Activated T-cell treated with anti-CD3 and anti-CD28 coated beads, Interleukin-2, amount 50 U/mL, for 4 hours (primary cell): ENCODE measurements around the gene XRCC3. TPM values are rescaled to one million over a fixed set of nuclear protein-coding genes. Genes with fewer than 3 reads are reported as not detected.
"Not testable (repeated sequence)": the region's sequence is repeated elsewhere in the genome, so short reads cannot be mapped to it uniquely, and the experiment has no call there.

Source experiments
- ATAC-seq, 2 donors: fragments of 200-7000 bp; cut with Tn5 transposase; one replicate each; pipeline ENCODE4 v1.10.0; 2021
- DNase-seq: peaks from one replicate; pipeline ENCODE4 v3.0.0-alpha.2; 2020
- H3K27me3 Mint-ChIP-seq: one replicate; pipeline ENCODE4 v1.8.0; 2021; ENCODE audit warnings: low read depth, mixed read lengths
- H3K36me3 Mint-ChIP-seq: one replicate; pipeline ENCODE4 v1.8.0; 2022; ENCODE audit warnings: mixed read lengths; ENCODE audit not compliant: insufficient read depth
- H3K4me1 Mint-ChIP-seq: one replicate; pipeline ENCODE4 v1.8.0; 2021; ENCODE audit warnings: low read depth, mixed read lengths
- H3K4me3 Mint-ChIP-seq: one replicate; pipeline ENCODE4 v1.8.0; 2021; ENCODE audit warnings: mild to moderate bottlenecking, moderate library complexity, mixed read lengths
- H3K9me3 Mint-ChIP-seq: one replicate; pipeline ENCODE4 v1.8.0; 2021; ENCODE audit warnings: mixed read lengths
- total RNA-seq, 3 donors: library from RNA; stranded (reverse); gene quantifications; one replicate each; pipeline ENCODE4 v1.2.1, GENCODE V29; 2021

XRCC3 gene
- total RNA-seq, 3 donors from 2014 or later: 60.6 to 74.0 (median 69.5) TPM

GRCh38 chr14:103699901-103700752 is 15.1 kb downstream of the XRCC3 start:
- ATAC-seq (no peak), DNase-seq (no peak)
- H3K4me3 Mint-ChIP-seq: no peak overlapping the region
- no peaks in the 10 kb centered on the region for H3K9me3 Mint-ChIP-seq
- H3K36me3 Mint-ChIP-seq: peaks cover 16% of the 10 kb centered on the region
- H3K27me3 Mint-ChIP-seq: no peaks in the 10 kb centered on the region
- H3K4me1 Mint-ChIP-seq: peaks cover 6% of the 10 kb centered on the region

- DNase-seq: no peak
- peaks cover 6% of the 10 kb centered on the region for H3K4me1 Mint-ChIP-seq
- no peaks in the 10 kb centered on the region for H3K27me3 Mint-ChIP-seq
- H3K4me3 Mint-ChIP-seq: no peak overlapping the region
- ATAC-seq: no peak
- H3K9me3 Mint-ChIP-seq: no peaks in the 10 kb centered on the region
- H3K36me3 Mint-ChIP-seq: peaks cover 16% of the 10 kb centered on the region
Measured at GRCh38 chr14:103699261-103699661, 16.0 kb downstream of the XRCC3 start.

- Mint-ChIP-seq H3K4me1 (peaks cover 6% of the 10 kb centered on the region), H3K4me3 (no peak overlapping the region), H3K9me3 (no peaks in the 10 kb centered on the region), H3K36me3 (peaks cover 13% of the 10 kb centered on the region), H3K27me3 (no peaks in the 10 kb centered on the region)
- no peak for DNase-seq
- no peak for ATAC-seq
Measured at GRCh38 chr14:103698380-103699260, 16.6 kb downstream of the XRCC3 start.

- Mint-ChIP-seq H3K9me3 (no peaks in the 10 kb centered on the region), H3K4me1 (peaks cover 6% of the 10 kb centered on the region), H3K27me3 (no peaks in the 10 kb centered on the region), H3K4me3 (no peak overlapping the region), H3K36me3 (peaks cover 9% of the 10 kb centered on the region)
- DNase-seq (no peak), ATAC-seq (no peak)
Measured at GRCh38 chr14:103697603-103698379, 17.5 kb downstream of the XRCC3 start.

GRCh38 chr14:103697206-103697602 is 18.0 kb downstream of the XRCC3 start:
- Mint-ChIP-seq H3K27me3 (no peaks in the 10 kb centered on the region), H3K36me3 (peaks cover 7% of the 10 kb centered on the region), H3K4me3 (no peak overlapping the region), H3K9me3 (no peaks in the 10 kb centered on the region), H3K4me1 (peaks cover 6% of the 10 kb centered on the region)
- ATAC-seq: no peak
- DNase-seq: no peak

GRCh38 chr14:103696466-103697071 is 18.7 kb downstream of the XRCC3 start:
- no peaks in the 10 kb centered on the region for H3K9me3 Mint-ChIP-seq
- DNase-seq (no peak), ATAC-seq (no peak)
- H3K27me3 Mint-ChIP-seq: no peaks in the 10 kb centered on the region
- peaks cover 6% of the 10 kb centered on the region for H3K4me1 Mint-ChIP-seq
- peaks cover 5% of the 10 kb centered on the region for H3K36me3 Mint-ChIP-seq
- H3K4me3 Mint-ChIP-seq: no peak overlapping the region

- peaks cover 6% of the 10 kb centered on the region for H3K4me1 Mint-ChIP-seq
- H3K36me3 Mint-ChIP-seq: peaks cover 5% of the 10 kb centered on the region
- DNase-seq: no peak
- no peak overlapping the region for H3K4me3 Mint-ChIP-seq
- no peaks in the 10 kb centered on the region for H3K27me3 Mint-ChIP-seq
- no peaks in the 10 kb centered on the region for H3K9me3 Mint-ChIP-seq
- ATAC-seq: no peak
Measured at GRCh38 chr14:103696070-103696402, 19.2 kb downstream of the XRCC3 start.

GRCh38 chr14:103695296-103696069 is 19.8 kb downstream of the XRCC3 start:
- H3K4me3 Mint-ChIP-seq: no peak overlapping the region
- H3K4me1 Mint-ChIP-seq: peaks cover 6% of the 10 kb centered on the region
- no peak for ATAC-seq
- H3K27me3 Mint-ChIP-seq: no peaks in the 10 kb centered on the region
- no peaks in the 10 kb centered on the region for H3K9me3 Mint-ChIP-seq
- DNase-seq: no peak
- peaks cover 5% of the 10 kb centered on the region for H3K36me3 Mint-ChIP-seq

- H3K9me3 Mint-ChIP-seq: no peaks in the 10 kb centered on the region
- H3K36me3 Mint-ChIP-seq: peaks cover 9% of the 10 kb centered on the region
- no peak overlapping the region for H3K4me3 Mint-ChIP-seq
- peaks cover 6% of the 10 kb centered on the region for H3K4me1 Mint-ChIP-seq
- no peaks in the 10 kb centered on the region for H3K27me3 Mint-ChIP-seq
- ATAC-seq: no peak
- no peak for DNase-seq
Measured at GRCh38 chr14:103694572-103695026, 20.7 kb downstream of the XRCC3 start.

- no peak for ATAC-seq
- Mint-ChIP-seq H3K4me3 (no peak overlapping the region), H3K4me1 (peaks cover 8% of the 10 kb centered on the region), H3K36me3 (peaks cover 17% of the 10 kb centered on the region), H3K9me3 (no peaks in the 10 kb centered on the region), H3K27me3 (no peaks in the 10 kb centered on the region)
- DNase-seq: no peak
Measured at GRCh38 chr14:103693515-103693914, 21.7 kb downstream of the XRCC3 start.

GRCh38 chr14:103692871-103693270 is 22.4 kb downstream of the XRCC3 start:
- H3K4me3 Mint-ChIP-seq: no peak overlapping the region
- peaks cover 19% of the 10 kb centered on the region for H3K36me3 Mint-ChIP-seq
- DNase-seq (no peak), ATAC-seq (no peak)
- no peaks in the 10 kb centered on the region for H3K9me3 Mint-ChIP-seq
- peaks cover 8% of the 10 kb centered on the region for H3K4me1 Mint-ChIP-seq
- H3K27me3 Mint-ChIP-seq: no peaks in the 10 kb centered on the region

GRCh38 chr14:103692159-103692558 is 23.1 kb downstream of the XRCC3 start:
- Mint-ChIP-seq H3K4me1 (peaks cover 8% of the 10 kb centered on the region), H3K4me3 (no peak overlapping the region), H3K27me3 (no peaks in the 10 kb centered on the region), H3K36me3 (peaks cover 19% of the 10 kb centered on the region), H3K9me3 (no peaks in the 10 kb centered on the region)
- DNase-seq (no peak), ATAC-seq (no peak)

GRCh38 chr14:103691655-103692054 is 23.6 kb downstream of the XRCC3 start:
- not testable (repeated sequence) for H3K4me1 Mint-ChIP-seq, H3K9me3 Mint-ChIP-seq, DNase-seq, H3K27me3 Mint-ChIP-seq, ATAC-seq, H3K4me3 Mint-ChIP-seq
- peaks cover 24% of the 10 kb centered on the region for H3K36me3 Mint-ChIP-seq
